OCI-LY3 (cell line): ENCODE measurements around the gene PDZD7.

Experiments
- H2AFZ ChIP-seq: fragments of 200-600, 300-600 bp; shearing (Covaris generic); 2 replicates; pipeline ENCODE4 v1.6.0; 2014; ENCODE audit warnings: antibody characterized with exemption, low read depth, low read length
- H3K27ac ChIP-seq: fragments of 200-600, 300-600 bp; sonication (generic); 2 replicates; pipeline ENCODE4 v1.5.1; 2014; ENCODE audit warnings: mild to moderate bottlenecking, low read length, moderate library complexity, mixed read lengths
- H3K27me3 ChIP-seq: fragments of 200-600, 300-600 bp; sonication (generic); 2 replicates; pipeline ENCODE4 v1.6.1; 2014; ENCODE audit warnings: low read depth, low read length, mixed read lengths
- H3K36me3 ChIP-seq: fragments of 200-600, 300-600 bp; sonication (generic); replicated peaks from 2 replicates; pipeline ENCODE3; 2014; ENCODE audit warnings: low read depth, low read length, mixed read lengths
- H3K4me1 ChIP-seq: fragments of 300-600, 200-600 bp; sonication (generic); 2 replicates; pipeline ENCODE4 v1.6.1; 2014; ENCODE audit warnings: low read length, mixed read lengths
- H3K4me2 ChIP-seq: fragments of 200-600, 300-600 bp; sonication (generic); 2 replicates; pipeline ENCODE4 v1.6.1; 2014; ENCODE audit warnings: low read length, mixed read lengths
- H3K4me3 ChIP-seq: fragments of 300-600, 200-600 bp; sonication (generic); 2 replicates; pipeline ENCODE4 v1.5.1; 2014; ENCODE audit warnings: antibody characterized with exemption, mild to moderate bottlenecking, low read length, moderate library complexity
- H3K79me2 ChIP-seq: fragments of 300-600, 200-600 bp; shearing (Covaris generic); 2 replicates; pipeline ENCODE4 v1.6.1; 2014; ENCODE audit warnings: mild to moderate bottlenecking, low read length, mixed read lengths
- H3K9ac ChIP-seq: fragments of 300-600, 200-600 bp; shearing (Covaris generic); 2 replicates; pipeline ENCODE4 v1.6.0; 2014; ENCODE audit warnings: mild to moderate bottlenecking, low read length, moderate library complexity
- H3K9me3 ChIP-seq: fragments of 200-600, 300-600 bp; shearing (Covaris generic); 2 replicates; pipeline ENCODE4 v1.6.1; 2014; ENCODE audit warnings: low read length, mixed read lengths; ENCODE audit not compliant: insufficient read depth
- H4K20me1 ChIP-seq: fragments of 200-600, 300-600 bp; sonication (generic); 2 replicates; pipeline ENCODE4 v1.6.1; 2016; ENCODE audit warnings: low read length, mixed read lengths; ENCODE audit not compliant: insufficient read depth
- EZH2phosphoT487 ChIP-seq: fragments of 200-600 bp; shearing (Covaris generic); IDR thresholded peaks from 2 replicates; pipeline ENCODE4 v1.6.1; 2018; ENCODE audit warnings: antibody characterized with exemption, mixed run types, low read depth
- TF ChIP-seq, protein P1 (sequence below): fragments of 200-600, 300-600 bp; sonication (generic); IDR thresholded peaks from 2 replicates; pipeline ENCODE4 v1.5.1; 2014; ENCODE audit warnings: antibody characterized with exemption, low read length, low read depth

Gene PDZD7

DNA sequence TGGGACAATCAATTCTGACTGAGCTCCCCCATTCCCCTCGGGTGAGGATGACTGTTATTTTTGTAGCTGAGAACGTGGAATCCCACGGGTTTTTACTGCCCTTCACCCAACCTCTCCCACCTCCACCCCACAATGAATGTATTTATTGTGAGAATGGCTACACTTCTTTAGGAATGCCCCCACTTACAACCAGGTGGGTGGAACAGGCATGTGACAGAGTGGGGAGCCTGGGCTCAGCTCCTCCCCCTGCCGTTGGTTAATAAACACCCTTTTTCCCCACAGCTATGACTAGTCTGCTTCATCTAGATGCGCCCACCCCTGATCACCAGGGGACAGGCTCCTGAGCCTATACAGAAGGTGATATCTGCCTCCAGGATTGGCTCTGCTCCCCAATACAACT is 45.6 kb downstream of the PDZD7 start:
- Histone ChIP-seq H4K20me1 (no peaks in the 10 kb centered on the region), H3K79me2 (peaks cover 45% of the 10 kb centered on the region), H3K27me3 (no peaks in the 10 kb centered on the region), H3K36me3 (peaks cover 9% of the 10 kb centered on the region), H3K4me1 (peaks cover 18% of the 10 kb centered on the region), H3K4me3 (no peak overlapping the region), H2AFZ (no peak overlapping the region), H3K27ac (no peak overlapping the region), H3K9me3 (no peaks in the 10 kb centered on the region), H3K4me2 (no peak overlapping the region), H3K9ac (no peak overlapping the region)
- TF ChIP-seq, protein P1, sequence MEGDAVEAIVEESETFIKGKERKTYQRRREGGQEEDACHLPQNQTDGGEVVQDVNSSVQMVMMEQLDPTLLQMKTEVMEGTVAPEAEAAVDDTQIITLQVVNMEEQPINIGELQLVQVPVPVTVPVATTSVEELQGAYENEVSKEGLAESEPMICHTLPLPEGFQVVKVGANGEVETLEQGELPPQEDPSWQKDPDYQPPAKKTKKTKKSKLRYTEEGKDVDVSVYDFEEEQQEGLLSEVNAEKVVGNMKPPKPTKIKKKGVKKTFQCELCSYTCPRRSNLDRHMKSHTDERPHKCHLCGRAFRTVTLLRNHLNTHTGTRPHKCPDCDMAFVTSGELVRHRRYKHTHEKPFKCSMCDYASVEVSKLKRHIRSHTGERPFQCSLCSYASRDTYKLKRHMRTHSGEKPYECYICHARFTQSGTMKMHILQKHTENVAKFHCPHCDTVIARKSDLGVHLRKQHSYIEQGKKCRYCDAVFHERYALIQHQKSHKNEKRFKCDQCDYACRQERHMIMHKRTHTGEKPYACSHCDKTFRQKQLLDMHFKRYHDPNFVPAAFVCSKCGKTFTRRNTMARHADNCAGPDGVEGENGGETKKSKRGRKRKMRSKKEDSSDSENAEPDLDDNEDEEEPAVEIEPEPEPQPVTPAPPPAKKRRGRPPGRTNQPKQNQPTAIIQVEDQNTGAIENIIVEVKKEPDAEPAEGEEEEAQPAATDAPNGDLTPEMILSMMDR, result no peak
- TF ChIP-seq EZH2phosphoT487, result no peak

DNA sequence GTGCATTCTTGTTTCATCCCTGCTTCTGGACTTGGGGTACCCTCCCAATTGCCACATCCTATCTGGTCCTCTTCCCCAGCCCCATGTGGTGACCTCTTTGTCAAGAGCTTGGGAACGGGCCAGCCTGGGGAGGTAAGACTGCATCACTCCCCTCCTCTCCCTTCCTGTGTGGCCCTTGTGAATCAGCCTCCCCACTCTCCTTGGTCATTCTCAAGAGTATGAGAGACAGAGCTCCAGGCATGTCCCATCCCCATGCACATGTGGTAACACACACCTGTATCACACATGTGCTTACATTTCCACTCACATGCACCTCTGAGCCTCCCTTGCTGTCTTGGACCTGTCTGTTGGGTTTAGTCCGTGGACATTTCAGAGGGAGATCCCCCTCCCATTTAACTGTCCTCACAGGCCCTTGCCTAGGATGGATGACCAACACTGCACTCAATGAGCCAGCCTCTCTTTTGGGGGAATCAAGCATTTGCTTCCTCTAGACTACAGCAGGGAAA is 46.2 kb downstream of the PDZD7 start:
- Histone ChIP-seq H3K79me2 (peaks cover 39% of the 10 kb centered on the region), H3K9ac (no peak overlapping the region), H3K9me3 (no peaks in the 10 kb centered on the region), H3K27me3 (no peaks in the 10 kb centered on the region), H3K27ac (no peak overlapping the region), H3K4me2 (no peak overlapping the region), H2AFZ (no peak overlapping the region), H3K4me1 (peaks cover 18% of the 10 kb centered on the region), H4K20me1 (no peaks in the 10 kb centered on the region), H3K36me3 (peaks cover 6% of the 10 kb centered on the region), H3K4me3 (no peak overlapping the region)
- TF ChIP-seq, protein P1, result no peak
- no peak for TF ChIP-seq EZH2phosphoT487

DNA sequence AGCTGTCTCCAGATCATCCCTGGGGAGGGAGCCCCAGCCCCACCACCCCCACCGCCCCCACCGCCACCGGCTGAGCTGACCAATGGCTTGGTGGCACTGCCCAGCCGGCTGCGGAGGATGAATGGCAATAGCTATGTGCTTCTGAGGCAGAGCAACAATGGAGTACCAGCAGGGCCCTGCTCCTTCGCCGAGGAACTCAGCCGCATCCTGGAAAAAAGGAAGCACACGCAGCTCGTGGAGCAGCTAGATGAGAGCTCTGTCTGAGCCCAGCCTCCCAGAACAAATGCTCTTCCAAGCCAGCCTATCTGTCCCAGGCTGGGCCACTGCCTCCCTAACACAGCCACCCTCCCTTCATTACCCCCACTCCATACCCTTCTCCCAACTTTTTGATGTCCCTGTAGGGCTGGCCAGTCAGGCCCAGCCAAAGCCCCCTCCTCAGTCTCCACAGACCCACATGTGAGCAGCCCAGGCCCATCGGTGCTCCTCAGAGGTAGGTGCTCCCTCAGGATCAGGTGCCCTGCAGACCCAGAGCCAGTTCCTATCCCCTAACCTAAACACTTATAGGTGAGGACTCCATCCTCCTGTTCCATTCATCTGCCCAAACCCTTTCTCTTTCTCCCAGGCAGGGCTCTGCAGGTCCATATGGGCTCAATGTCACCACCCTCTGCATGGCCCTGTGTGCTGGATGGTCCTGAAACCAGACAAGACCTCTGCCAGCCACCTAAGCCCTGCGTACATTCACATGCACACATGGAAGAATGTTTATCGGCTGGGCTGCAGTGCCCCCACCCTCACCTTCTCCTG is 46.9 kb downstream of the PDZD7 start:
- Histone ChIP-seq H3K79me2 (peaks cover 33% of the 10 kb centered on the region), H3K4me2 (no peak overlapping the region), H3K9me3 (no peaks in the 10 kb centered on the region), H2AFZ (no peak overlapping the region), H3K36me3 (peaks cover under 1% of the 10 kb centered on the region), H3K27me3 (no peaks in the 10 kb centered on the region), H3K9ac (no peak overlapping the region), H3K27ac (no peak overlapping the region), H3K4me1 (peaks cover 18% of the 10 kb centered on the region), H4K20me1 (no peaks in the 10 kb centered on the region), H3K4me3 (no peak overlapping the region)
- TF ChIP-seq, protein P1, result no peak
- TF ChIP-seq EZH2phosphoT487, result no peak

DNA sequence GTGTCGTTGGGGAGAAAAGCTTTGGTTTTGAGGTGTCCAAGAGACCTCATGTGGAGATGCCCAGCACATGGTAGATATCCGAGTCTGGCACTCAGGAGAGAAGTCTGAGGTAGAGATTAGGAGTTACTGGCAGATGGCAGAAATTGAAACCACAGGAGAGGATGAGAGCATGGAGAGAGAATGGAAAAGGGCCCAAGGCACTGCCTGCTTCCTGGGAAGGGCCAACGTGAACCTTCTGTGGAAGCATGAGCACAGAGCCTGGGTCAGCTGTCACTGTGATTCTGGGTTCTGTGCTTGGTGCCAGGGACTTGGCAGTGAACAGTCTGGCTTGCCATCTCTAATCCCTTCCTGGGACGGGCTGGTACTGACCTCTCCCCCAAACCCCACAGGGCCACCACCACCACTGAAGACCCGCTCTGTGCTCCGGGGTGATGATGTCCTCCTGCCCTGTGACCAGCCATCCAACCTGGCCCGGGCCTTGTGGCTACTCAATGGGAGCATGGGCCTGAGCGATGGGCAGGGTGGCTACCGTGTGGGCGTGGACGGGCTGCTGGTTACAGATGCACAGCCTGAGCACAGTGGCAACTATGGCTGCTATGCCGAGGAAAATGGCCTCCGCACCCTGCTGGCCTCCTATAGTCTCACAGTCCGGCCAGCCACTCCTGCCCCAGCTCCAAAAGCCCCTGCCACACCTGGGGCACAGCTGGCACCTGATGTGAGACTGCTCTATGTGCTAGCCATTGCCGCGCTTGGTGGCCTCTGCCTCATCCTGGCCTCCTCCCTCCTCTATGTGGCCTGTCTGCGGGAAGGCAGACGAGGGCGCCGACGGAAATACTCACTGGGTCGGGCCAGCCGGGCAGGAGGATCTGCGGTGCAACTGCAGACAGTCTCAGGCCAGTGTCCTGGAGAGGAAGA is 47.8 kb downstream of the PDZD7 start:
- H4K20me1 ChIP-seq, result no peaks in the 10 kb centered on the region
- no peak overlapping the region for H3K4me3 ChIP-seq
- no peak overlapping the region for H2AFZ ChIP-seq
- H3K79me2 ChIP-seq, result peaks cover 24% of the 10 kb centered on the region
- no peaks in the 10 kb centered on the region for H3K9me3 ChIP-seq
- peaks cover 11% of the 10 kb centered on the region for H3K4me1 ChIP-seq
- TF ChIP-seq EZH2phosphoT487, result no peak
- TF ChIP-seq, protein P1, result no peak
- H3K9ac ChIP-seq, result no peak overlapping the region
- H3K36me3 ChIP-seq, result no peaks in the 10 kb centered on the region
- H3K4me2 ChIP-seq, result no peak overlapping the region
- H3K27me3 ChIP-seq, result no peaks in the 10 kb centered on the region
- H3K27ac ChIP-seq, result no peak overlapping the region
